Forelimb muscle (tissue), 1 donor: ENCODE data around the gene TAB3. TPM values are rescaled to one million over a fixed set of nuclear protein-coding genes. Genes with fewer than 3 reads are reported as not detected.

ENCODE experiments used
- DNase-seq: peaks from one replicate; pipeline ENCODE4 v3.0.0-alpha.2; 2013; ENCODE audit warnings: low read depth
- polyA plus RNA-seq: library from polyadenylated mRNA; unstranded; fragments of 120-200 nt; gene quantifications from one replicate; pipeline ENCODE4 v1.2.1, GENCODE V29; 2013; ENCODE audit not compliant: insufficient read length

Gene TAB3, protein sequence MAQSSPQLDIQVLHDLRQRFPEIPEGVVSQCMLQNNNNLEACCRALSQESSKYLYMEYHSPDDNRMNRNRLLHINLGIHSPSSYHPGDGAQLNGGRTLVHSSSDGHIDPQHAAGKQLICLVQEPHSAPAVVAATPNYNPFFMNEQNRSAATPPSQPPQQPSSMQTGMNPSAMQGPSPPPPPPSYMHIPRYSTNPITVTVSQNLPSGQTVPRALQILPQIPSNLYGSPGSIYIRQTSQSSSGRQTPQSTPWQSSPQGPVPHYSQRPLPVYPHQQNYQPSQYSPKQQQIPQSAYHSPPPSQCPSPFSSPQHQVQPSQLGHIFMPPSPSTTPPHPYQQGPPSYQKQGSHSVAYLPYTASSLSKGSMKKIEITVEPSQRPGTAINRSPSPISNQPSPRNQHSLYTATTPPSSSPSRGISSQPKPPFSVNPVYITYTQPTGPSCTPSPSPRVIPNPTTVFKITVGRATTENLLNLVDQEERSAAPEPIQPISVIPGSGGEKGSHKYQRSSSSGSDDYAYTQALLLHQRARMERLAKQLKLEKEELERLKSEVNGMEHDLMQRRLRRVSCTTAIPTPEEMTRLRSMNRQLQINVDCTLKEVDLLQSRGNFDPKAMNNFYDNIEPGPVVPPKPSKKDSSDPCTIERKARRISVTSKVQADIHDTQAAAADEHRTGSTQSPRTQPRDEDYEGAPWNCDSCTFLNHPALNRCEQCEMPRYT
- 12.1 TPM for polyA plus RNA-seq

DNA sequence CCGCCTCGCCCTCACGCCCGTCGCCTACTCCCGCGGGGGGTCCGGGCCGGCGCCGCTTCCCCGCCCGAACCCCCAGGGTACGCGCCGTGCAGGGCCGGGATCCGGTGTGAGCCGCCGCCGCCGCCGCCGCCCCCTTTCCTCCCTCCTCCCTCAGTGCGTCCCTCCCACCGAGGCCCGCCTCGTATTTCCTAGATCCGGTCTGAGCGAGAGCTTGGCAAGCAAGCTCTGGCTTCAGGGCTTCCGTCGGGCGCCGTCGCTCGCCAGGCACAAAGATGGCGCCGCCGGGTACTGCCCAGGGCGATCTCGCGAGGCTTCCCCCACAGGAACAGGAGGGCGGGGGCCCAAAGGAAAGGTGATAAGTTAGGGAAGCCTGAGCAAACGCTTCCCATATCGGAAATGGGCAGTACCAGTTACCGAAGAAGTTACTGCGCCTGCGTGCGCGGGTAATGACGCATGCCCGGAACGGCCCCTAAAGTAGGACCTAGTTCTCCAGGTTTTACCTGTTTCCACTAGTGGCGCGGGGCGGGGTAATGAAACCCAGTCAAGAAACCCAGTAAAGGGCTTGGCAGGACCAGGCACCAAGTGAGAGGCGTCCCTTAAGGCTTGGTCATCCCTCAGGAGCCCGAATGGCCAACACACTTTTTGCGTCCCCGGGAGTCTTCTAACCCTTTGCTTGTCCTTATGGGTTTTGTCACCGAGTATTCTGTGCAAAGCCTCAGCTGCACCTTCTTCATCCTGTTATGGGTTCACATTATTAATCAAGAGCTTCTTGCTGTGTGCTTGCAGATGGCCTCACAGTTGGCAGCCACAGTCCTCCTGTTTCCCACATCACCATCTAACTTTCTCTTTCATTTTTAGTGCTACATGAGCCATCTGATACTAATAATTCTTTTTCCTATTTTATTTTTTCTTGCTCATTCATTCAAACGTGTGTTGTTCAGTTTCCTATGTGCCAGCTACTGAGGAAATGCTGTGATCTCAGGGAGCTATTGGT is at the start of gene TAB3:
TSS of gene TAB3 (minus strand) at position 108 of the 994 bp plus-strand sequence. CDS start 29,666 bp downstream, outside the sequence.
- peak; percentile 72 for DNase-seq

DNA sequence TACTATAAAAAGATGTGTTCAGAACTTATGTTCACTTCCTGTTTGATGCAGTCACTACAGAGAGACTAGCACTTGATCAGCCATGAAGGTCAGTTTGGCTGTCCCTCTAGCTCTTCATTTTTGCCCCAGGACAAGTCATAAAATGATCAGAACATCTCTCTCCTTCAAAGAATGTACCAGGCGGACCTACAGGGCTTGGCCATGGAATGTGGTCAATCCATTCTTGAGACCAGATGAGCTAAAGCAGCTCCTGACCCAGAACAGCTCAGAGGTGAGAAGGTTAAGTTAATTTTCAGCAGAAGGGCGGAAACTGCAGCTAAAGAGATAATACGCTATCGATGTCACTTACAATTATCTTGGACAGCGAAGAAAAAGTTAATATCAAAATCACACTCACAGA is 49.2 kb upstream of the TAB3 start:
- DNase-seq: no peak

DNA sequence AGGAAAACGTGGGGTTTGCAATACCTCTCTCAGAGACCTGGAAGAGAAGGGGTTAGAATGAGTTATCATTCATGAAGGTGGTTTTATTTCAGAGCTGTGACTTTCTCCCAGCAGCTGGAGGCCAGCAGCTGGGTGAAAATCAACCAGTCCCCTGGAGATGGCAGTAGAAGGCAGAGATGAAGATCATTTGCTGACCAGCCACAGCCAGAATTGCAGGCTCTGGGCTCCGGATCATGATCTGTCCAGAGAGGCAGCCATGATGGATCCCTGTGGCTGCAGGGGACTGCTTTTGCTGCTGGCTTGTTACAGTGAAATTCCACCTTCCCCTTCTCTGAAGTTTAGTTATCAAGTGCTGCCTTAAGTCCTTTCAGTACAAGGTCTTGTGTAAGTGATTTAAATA is 46.9 kb upstream of the TAB3 start:
- DNase-seq: no peak

DNA sequence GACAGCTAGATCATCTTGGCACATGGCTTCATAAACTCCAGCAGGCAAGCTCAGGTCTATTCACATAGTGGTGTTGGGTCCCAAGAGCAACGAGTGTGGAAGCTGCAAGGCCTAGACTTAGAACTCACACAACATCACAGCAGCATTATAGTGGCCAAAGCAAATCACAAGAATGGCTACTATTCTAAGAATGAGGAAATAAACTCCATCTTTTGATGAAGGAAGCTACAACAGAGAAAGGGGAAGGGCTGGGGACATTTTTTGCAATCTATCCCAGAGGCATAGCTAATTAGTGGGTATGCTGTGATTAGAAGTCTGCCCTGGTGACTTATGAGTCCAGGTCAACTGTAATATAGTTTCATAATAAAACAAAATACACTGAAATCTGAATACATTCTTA is 42.9 kb upstream of the TAB3 start:
- no peak for DNase-seq

DNA sequence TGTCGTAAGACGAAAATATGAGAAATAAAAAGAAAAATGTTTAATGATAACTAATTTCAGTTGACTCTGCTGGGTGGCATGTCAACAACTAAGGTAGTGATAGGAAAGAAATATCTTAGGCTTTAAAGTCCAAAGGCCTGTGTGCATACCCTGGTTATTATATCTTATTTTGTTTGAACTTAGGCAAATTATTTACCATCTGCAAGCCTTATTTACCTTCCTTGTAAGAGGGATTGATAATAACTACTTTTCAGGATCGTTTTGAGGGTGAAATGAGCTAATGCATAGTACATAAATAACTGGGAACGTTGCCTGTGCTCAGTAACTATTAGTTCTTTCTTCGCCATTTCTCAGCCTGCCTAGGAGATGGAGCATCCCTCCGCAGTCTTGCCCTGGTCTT is 41.6 kb upstream of the TAB3 start:
- DNase-seq: no peak

DNA sequence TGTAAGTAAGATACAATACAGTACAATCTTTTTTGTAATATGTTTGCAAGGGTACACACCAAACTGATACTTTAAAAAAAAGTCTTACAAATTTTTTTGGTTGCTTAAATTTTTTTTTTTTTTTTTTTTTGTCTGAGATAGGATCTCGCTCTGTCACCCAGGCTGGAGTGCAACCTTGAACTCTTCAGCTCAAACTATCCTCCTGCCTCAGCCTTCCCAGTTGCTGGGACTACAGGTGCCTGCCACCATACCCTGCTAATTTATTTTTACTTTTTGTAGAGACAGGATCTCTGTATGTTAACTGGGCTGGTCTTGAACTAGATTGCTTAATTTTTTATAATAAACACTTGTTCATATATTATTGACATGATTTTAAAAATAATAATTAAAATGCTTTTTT is 41.1 kb upstream of the TAB3 start:
- DNase-seq: no peak

DNA sequence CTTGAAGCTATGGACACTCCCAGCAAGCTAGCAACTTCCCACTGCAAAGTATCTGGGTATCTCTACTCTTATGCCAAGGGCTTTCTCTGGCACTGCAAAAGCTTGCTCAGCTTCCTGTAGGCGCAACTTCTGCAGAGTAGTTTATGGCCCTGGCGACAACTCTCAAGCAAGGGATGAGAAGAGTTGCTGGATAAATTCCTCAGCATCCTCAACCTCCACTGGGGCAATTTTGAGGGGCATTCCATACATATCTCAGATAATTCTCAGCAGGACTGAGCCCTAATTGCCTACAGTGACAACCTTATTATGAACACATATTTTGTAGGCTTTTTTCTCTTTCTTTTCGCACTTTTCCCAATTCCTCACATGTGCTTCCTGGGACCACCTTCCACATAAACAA is 31.2 kb upstream of the TAB3 start:
- DNase-seq: no peak

DNA sequence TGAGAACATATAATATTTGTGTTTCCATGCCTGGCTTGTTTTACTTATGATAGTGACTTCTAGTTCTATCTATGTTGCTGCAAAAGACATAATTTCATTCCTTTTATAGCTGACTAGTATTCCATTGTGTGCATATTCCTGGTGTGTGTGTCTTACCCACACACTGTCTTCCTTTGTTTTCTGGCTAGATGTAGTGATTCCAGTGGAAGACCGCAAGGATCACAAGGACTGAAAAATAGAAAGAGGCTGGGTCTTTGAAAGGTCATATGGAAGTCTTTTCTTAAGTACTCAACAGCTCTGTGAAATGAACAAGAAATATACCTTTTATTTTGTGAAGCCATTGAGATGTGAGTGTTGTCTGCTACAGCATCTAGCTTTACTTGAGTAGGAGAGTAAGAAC is 29.4 kb upstream of the TAB3 start:
- DNase-seq: no peak

DNA sequence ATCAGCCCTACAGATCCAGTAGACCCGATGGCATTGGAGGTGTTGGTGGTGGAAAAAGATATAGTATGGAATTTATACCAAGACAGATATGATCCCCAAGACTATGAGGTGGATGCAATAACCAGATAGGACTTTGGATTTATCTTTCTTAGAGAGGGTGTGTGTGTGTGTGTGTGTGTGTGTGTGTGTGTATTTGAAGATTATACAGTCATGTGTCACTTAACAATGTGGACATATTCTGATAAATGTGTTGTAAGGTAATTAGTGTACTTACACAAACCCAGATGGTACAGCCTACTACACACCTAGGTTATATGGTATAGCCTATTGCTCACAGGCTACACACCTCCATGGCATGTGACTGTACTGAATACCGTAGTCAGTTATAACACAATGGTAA is 24.4 kb upstream of the TAB3 start:
- no peak for DNase-seq

DNA sequence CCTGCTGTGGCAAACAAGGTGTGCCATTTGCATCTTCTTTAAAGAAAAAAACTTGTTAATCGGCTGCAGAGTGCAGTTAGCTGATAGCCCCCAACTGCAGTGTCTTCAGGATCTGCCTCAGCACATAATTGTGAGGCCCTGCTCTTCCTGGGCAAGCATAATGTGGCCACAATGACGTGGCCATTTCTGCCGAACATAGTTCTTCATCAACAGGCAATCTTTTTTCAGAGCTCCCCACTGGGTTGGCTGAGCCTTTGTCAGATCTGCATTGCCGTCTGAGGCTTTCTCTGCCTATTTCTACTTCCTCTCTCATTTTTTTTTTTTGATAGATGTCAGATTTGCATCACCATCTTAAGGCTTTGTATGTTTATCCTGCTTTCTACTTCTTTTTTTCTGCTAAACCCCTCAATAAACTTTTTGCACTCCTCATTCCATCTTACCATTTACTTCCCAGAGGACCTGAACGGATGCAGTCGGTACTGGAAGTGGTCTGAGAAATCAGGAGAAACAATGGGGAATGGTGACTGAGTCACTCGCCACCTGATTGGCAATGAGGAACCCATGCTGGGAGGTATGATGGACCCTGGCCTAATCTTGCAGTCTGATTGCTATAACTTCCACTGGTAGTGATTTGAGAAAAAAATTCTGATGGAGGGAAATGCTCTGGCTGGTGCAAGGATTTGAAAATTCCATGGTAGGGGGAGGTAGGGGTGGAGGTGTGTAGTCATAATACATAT is 21.2 kb upstream of the TAB3 start:
- DNase-seq: no peak

DNA sequence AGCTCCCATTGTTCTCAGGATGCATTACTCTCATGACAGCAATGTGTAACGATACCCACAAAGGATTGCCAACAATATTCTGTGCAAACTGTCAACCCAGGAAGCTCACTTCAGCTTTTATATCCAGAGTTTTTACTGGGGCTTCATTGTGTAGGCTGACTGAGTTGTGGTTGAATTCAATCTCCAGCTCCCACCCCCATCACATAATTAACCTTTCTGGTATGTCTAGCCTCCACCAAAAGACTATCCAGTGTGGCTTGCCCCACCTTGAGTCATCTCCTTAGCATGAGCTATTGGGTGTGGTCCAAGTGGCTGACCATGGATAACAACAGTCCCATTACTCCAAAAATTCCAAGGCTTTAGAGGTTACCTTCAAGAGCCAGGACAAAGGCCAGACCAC is 17.7 kb upstream of the TAB3 start:
- DNase-seq: no peak

DNA sequence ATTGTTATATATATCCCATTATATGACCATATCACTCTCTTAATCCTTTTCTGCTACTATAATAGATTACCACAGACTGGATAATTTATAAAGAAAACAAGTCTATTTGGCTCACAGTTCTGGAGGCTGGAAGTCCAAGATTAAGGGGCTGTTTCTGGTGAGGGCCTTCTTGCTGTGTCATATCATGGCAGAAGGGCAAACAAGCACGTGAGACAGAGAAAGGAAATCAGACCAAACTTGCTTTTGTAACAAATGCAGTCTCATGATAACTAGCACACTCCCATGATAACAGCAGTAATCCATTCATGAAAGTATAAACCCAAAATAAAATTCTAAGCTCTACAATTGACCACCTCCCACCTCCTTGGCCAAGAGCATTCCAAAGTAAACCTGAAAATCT is 16.3 kb upstream of the TAB3 start:
- no peak for DNase-seq

DNA sequence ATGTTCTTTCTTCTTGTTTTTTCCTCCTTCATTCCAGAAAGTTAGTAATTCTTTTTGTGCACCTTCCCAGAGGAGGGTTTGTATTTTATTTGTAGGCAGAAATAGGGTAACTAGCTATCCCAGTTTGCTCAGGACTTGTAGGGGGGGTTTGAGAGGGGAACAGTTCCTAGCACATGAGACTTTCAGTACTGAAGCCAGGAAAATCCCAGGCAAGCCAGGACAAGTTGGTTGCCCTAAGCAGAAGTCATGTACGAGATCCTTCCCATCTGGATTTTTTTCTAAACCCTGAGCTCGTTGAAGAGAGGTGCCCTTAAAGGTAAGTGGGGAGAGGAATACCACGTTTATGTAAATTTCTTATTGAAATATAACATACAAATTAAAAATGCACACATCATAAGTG is 15.6 kb upstream of the TAB3 start:
- no peak for DNase-seq

DNA sequence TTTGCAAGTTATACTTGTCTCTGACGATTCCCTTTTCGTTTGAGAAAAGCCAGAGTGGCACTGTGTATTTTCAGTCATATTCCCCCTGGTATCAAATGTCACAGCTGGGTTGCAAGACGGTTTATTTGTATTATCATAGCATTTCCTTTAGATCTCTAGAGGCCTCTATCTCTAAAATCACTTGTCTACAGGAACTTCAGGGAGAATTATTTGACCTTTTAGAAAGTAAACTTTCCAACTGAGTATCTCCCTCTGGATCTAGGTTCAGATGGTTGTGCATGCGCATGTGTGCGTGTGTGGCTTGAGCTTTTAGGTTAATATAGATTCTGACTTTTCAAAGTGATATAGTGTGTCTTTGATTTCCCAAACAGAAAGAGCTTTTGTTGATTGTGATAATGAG is 15.1 kb upstream of the TAB3 start:
- DNase-seq: no peak

DNA sequence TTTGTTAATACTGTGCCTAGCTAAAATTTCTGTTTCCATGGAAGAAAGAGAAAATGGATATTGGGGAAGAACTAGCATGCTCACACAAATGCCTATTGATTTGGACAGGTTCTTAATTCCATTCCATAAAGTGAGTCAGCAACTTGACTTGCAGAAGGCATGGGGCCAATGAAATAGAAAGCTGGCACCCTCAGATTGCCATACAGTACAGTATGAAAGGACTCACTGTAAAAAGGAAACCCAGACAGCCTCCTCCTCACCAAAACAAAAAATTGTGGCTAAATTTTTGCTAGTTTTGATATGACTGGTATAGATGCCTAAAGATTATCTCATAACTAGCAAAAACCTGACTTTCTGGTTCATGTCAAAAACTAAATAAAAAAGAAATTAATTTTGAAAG is 11.2 kb upstream of the TAB3 start:
- no peak for DNase-seq

DNA sequence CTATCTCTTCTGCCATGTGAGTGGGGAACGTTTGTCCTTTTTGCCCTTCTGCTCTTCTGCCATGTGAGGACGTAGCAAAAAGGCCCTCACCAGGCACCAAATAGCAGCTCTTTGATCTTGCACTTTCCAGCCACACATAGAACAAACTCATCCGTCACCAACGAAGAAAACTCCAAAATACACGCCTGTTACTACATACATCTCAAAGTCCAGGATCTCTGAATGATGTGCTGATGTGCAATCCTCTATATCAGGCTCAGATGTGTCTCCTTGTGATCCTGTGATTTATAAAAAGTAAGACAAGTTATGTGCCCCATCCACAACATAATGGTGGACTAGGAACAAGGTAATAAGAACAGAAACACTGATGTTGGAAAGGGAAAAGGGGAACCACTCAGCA is 9.8 kb upstream of the TAB3 start:
- DNase-seq: no peak

DNA sequence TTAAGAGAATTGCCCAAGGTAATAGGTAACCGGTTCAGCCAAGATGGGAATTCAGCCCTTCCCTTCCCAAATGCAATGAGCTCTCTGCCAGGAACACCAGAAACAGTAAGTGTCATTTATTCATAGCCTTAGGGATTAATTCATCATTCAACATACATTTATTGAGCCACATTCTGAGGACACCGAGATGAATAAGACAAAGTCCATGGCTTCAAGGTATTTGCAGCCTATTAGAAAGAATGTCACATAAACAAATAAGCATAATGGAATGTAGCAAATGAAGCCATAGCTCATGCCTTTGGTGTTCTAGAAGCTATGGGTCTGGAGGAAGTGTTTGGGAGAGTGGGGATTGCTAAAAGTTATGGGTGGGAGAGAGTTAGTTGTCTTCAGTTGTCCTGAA is 6.3 kb upstream of the TAB3 start:
- DNase-seq: no peak

DNA sequence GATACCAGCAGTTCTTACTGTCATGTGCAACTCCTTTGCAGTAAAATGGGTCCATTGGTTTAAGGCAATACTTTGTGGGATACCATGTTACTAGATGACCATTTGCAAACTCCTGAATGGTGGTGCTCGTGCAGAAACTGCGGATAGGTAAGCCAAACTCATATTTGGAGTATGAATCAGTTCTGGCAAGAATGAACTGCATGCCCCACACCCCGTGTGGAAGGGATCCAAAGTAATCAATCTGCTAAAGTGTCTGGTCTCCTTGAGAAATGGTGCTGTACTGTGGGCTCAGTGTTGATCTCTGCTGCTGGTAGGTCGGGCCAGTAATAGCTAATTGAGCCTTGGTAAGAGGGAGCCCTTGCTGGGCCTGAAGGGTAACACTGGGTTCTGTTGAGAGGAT is 4.2 kb upstream of the TAB3 start:
- no peak for DNase-seq

DNA sequence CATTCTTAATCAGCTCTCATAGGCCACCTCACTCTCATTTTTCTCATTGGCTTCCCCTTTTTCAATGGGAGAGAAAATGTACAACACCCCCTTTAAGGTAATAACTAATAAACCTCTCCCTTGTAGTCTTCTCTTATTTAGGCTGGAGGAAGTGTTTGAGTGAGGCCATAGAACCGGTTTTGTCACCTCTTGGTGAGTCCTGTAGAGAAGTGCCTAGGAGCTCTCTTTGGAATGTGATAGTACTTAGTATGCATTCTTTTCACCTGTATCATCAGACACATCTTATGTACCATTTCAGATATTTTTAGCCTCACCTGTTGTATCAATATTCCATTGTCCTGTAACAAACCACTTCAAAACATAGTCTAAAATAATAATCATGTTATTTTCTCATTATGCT is 3.5 kb upstream of the TAB3 start:
- DNase-seq: no peak

DNA sequence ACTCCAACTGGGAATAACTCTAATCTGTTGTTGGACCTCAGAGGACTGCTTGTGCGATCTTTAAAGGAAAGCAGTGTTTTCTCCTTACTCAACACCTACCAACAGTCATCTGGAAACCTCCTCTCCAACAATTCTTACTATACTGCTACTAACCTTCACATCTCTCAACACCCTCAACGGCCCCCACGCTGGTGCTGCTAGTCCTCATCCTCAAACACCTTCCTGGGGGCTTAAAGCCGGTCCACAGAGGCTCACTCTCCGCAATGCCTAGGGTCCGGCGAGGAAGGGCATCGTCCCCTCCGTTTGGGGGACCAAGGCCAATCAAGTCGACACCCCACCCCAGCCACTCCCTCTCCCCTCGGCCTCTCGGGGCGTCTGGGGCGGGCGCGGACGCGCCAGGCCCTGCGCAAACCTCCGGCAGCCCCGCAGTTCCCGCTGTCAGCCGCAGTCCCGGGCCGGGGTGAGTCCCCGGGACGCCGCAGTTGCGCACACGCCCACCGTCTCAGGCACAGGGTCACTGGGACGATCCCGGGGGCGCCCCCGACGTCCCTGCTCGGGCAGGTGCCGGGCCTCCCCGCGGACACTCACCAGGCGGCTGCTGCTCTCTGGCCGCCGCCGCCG is 418 bp downstream of the TAB3 start:
- DNase-seq: no peak

DNA sequence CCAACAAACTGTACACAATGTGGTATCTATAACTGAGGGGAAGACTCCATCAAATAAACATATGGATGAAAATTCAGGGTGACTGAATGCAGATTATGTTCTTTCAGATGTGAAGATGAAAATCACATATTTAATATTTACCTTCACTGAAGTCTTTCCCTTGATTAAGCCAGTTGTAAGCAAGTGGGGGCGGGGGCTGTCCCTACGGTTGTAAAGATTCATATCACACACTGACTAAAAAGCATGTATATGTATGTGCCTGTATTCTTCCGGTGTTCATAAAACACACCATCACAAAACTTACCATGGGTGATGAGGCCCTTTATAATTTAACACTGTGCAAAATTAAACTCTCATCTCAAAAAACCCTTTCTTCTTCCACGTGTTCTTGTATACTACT is 1.3 kb downstream of the TAB3 start:
- no peak for DNase-seq
